Measurements from ENCODE around the gene SLC6A20.

DNA sequence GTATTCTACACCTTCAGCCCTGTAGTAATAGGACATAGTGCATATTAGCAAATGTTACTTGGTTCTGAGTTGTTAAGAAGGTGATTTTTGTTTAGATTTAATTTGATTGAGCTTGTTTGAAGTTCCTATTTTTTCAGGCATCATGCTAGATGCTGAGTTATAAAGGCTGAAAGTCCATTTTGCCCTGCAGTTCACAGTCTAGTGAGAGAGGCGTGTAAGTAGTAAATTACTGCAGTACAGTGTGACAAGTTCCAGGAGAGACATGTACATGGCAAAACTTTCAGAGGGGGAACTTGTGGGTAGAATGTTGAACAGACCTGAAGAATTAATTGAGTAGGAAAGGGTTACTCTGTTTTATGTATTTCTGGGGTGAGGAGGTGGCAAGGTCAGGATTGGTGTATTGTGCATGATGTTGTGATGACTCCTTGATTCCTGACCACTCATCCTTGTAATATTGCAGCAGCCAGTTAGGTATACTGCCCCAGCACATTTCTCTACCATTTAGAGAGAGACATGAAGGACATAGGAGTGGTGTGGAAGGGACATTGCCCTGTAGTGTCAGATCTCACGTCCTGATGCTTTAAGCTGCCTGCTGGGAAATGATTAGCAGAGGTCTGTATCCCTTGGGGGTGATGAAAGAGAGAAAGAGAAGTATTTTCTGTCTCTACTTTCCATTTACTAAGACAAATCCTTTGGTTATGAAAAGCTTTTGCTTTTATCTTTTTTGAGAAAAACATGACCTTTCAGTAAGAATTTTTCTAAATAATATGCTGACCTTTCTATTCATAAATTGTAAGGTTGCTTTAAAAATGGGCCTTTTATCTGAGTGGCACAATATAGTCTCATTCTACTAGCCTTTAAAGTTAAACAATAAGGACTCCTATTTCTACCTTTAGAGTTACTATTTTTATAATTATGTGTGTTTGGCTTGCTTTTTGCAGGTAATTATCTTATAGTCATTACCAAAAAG is 90.2 kb downstream of the SLC6A20 start:
- TF ChIP-seq, protein P1, sequence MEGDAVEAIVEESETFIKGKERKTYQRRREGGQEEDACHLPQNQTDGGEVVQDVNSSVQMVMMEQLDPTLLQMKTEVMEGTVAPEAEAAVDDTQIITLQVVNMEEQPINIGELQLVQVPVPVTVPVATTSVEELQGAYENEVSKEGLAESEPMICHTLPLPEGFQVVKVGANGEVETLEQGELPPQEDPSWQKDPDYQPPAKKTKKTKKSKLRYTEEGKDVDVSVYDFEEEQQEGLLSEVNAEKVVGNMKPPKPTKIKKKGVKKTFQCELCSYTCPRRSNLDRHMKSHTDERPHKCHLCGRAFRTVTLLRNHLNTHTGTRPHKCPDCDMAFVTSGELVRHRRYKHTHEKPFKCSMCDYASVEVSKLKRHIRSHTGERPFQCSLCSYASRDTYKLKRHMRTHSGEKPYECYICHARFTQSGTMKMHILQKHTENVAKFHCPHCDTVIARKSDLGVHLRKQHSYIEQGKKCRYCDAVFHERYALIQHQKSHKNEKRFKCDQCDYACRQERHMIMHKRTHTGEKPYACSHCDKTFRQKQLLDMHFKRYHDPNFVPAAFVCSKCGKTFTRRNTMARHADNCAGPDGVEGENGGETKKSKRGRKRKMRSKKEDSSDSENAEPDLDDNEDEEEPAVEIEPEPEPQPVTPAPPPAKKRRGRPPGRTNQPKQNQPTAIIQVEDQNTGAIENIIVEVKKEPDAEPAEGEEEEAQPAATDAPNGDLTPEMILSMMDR (IDR thresholded peaks at IDR 0.05): no peak
- no peak for TF ChIP-seq POLR2A (IDR thresholded peaks at IDR 0.05)
